Superior temporal gyrus (tissue), 1 donor: Measurements from ENCODE around the gene PAPPA.

ENCODE experiments used
- DNase-seq: peaks from one replicate; pipeline ENCODE4 v3.0.0-alpha.2; 2016; ENCODE audit errors: extremely low spot score

The PAPPA gene

DNA sequence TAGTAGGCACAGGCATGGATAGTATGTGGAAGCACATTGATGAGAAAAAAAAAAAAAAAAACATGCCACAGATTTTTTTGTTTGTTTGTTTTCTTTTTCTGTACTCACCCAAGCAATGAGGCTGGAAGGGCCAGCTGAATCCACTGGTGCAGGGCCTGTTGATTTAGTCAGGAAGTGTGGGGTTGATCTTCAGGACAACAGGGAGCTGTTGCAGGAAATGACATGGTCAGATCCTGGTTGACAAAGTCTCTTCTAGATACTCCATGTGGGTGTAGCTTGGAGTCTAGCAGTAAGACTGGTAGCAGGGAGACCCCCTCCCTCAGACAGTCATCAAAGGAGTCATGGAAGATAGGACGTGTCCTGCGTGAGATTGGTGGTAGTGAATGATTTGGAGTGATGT lies 191.8 kb downstream of the PAPPA start:
- no peak for DNase-seq

DNA sequence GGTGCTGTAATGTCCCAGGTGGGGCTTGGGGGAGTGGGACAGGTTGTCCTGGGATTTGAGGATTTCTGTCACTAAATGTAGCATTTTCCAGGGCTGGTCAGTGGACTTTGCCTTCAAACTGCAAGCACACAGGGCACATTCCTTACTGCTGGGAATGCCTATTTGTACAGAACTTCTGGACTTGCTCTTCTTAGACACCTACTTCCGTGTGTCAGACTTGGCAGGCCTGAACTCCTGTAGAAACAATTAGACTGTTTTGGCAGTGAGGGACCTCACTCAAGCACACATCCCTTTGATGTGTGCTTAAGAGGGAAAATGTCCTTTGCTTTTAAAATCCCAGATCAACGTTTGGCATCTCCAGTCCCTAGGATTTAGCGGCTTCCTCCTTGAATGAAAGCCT lies 192.2 kb downstream of the PAPPA start:
- DNase-seq, result no peak

GRCh38 chr9:116349684-116350083 lies 196.1 kb downstream of the PAPPA start:
- no peak for DNase-seq

- no peak for DNase-seq
Observed at GRCh38 chr9:116350213-116350612, 196.6 kb downstream of the PAPPA start.

- no peak for DNase-seq
Observed at GRCh38 chr9:116352958-116353357, 199.4 kb downstream of the PAPPA start.

DNA sequence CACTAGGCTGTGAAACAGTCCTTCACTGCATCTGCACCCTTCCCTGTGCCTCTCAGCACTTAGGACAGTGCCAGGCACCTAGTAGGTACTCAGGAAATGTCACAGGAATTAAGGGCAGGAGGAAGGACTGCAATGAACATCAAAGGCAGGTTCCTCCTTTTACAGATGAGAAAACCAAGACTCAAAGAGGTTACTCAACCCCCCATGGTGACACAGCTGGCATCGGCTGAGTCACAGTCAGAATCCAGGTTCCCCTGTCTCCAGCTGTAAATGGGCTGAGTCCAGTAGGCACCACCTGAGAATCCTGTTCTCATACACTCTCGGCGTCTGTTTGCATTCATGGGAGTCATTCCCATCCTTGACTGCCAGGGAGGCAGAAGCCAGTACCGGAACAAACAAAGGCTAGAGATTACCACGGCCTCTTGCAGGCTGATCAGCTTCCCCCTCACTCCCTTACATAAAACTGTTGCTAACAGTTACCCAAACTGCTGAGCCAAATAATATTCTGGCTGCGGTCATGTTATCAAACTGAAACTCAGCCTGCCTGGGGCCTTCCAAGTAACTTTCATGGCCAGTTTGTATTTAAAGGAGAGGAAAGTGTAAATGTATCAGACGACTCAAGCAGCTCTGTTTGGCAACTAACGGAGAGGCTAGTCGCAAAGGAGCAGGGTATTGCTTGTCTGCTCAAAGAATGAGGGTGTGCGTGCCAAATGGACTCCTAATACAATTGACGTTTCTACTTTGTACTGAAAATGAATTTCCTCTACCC lies 201.7 kb downstream of the PAPPA start:
- DNase-seq, result no peak

DNA sequence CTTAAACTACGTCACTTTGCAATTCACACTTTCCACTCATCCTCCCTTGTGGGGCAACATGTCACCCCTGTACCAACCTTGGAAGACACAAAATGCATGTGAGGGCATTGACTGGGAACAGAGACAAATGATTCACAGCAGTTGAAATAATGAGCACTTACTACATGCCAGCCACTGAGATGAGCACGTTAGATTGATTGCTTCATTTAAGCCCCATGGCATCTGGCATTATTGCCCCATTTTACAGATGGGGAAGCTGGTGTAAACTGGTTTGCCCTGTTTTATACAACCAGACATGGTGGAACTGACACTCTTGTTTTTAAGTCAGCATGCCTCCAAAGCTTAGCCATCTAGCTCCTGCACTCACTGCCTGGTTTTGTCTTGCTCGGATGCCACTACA lies 204.7 kb downstream of the PAPPA start:
- no peak for DNase-seq

- DNase-seq, result no peak
Observed at GRCh38 chr9:116360016-116360415, 206.4 kb downstream of the PAPPA start.

DNA sequence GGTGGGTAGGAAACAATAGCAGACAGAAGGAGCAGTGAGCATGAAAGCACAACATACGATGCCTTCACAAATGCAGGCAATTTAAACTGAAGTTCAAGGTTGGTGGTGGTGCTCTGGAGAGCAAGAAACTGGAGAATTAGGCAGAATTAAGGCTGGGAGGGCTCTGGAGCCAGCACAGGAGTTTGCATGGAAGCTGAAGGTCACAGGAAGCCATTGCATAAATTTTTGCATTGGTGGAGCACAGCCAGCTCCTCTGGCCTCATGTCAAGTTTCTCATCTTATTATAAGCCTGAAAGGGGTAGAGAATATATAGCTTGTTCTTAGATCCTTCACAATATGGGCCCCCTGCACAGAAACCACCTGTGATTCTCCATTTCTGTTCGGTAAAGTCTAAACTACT lies 207.4 kb downstream of the PAPPA start:
- no peak for DNase-seq

DNA sequence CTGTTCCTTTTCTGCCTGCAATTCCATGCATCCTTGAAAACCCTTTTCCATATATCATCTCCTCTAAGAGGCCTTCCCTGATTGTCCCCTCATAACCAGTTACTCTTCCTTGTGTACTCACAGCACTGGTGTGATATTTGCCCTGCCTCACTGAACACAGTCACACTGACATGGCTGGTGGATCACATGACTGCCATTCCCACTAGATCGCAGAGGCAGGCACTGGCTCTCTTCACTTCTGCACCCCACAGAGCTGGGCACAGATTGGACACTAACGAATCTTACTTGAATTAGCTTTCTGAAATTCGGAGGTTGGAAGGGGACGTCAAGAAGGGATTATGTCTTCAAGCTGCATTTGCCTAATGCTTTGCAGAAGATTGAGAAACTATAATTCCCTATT lies 208.0 kb downstream of the PAPPA start:
- DNase-seq, result no peak

- no peak for DNase-seq
Observed at GRCh38 chr9:116362493-116362892, 208.9 kb downstream of the PAPPA start.

- DNase-seq, result peak; percentile 67
Observed at GRCh38 chr9:116365056-116365471, 211.5 kb downstream of the PAPPA start.

DNA sequence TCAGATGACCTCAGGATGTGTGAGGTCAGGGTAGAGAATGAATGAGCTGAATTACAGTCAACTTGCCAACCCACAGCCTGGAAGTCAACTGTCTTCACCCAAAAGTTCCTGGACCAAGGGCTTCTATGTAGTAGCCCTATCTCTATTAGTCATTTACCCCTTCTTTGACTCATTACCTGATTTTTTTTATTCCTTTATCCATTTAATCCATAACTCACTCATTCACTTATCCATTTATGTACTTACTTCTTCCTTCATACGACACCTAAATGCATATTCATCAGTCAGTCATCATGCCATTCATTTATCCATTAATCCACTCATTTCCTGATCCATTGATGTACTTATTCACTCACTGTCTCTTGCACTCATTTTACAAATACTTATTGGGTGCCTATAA lies 212.7 kb downstream of the PAPPA start:
- DNase-seq, result no peak

- DNase-seq, result no peak
Observed at GRCh38 chr9:116368680-116369079, 215.1 kb downstream of the PAPPA start.

DNA sequence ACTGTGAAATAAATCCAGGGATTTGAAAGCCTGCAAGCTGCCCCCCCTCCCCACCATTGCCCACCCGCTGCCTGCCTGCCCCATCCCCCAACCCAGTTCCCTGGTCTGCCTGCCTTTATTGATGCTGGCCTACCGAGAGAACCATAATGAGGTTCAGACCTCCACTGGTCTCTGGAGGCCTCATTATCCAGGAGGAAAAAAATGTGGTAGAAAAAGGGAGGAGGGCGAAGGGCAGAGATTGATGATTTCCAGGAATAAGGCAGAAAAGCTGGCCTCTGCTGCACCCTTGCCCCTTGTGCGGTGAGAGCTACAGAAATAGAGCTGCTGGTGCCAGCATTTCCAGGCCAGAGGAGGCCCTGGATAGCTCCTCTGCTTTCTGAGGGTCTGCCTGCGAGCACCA lies 216.1 kb downstream of the PAPPA start:
- DNase-seq, result no peak

- no peak for DNase-seq
Observed at GRCh38 chr9:116370556-116370955, 217.0 kb downstream of the PAPPA start.

DNA sequence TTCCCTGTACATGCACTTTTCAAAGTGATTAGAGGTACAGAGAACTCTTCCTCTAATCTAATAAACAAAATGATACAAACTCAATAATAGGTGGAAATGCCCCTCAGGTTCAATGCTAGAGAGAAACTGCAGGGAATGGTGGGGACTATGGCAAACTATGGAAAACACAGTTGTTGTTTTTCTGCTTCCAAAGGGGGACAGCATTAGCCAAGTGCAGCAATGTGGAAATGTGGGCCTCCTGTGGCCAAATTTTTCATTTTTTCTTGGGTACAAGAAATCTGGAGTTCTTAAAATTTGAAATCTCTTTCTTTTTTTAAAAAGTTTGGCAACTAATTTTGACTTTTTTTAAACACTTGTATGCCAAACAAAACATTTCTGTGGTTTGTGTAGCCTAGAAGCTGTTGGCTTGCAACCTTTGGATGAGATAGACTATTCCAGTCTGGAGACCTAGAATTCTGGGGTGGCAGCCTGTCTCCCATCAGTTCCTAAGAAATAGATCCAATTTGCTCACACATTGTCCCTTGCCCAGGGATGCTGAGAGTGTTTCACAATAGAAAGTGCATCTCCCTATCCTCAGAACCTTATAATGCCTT lies 218.6 kb downstream of the PAPPA start:
- DNase-seq, result no peak

DNA sequence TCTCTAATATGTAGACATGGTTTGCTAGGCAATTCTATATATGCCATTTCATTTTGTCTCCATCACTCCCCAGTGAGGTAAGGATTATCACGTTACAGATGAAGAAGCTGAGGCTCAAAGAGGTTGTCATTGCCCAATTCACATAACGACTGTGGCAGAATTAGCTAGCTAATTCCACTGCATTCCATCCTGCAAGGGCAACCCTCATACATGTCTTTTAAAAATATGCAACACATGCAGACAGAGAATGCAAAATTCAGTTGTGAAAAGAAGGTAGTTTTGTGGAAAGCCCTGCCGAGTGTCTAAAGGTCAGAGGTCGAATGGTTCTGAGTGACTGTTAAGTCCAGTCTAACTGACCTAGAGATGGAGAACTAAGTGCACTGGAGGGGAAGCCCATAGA lies 219.2 kb downstream of the PAPPA start:
- DNase-seq, result no peak

GRCh38 chr9:116377179-116377798 lies 223.7 kb downstream of the PAPPA start:
- no peak for DNase-seq

- no peak for DNase-seq
Observed at GRCh38 chr9:116378873-116379272, 225.3 kb downstream of the PAPPA start.

DNA sequence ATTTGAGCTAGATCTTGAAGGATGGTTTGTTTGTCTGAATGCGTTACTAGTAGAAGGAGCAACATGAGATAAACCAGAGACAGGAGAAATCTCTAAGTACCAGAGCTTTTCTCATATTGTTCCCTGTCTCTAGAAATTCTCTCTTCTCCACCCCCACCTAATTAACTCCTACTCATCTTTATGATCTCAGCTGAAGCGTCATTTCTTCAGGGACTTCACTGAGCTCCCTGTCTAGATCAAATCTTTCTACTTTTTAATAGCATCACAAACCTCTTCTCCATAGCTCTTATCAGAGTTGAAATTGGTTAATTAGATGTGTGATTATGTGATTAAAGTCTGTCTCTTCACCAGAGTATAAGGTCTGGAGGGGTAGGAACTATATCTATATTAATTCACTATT lies 226.2 kb downstream of the PAPPA start:
- DNase-seq, result no peak

- DNase-seq, result no peak
Observed at GRCh38 chr9:116380496-116380995, 227.0 kb downstream of the PAPPA start.

DNA sequence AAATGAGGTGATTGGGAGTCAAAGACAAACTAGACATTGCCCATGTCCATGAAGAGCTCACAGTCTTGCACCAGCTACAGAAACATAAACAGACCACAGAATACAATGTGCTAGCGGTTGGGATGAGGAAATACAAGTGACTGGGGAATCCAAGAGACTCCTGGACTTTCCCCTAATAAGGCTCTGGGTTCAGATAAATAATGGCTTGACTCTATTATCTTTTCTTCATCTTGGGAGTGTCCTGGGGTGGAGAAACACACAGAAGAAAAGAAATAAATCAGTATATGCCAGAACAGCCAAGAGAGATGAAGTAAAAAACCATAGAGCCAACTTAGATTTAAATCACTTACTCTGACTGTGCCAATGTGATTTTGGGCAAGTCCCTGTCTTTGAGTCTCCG lies 227.8 kb downstream of the PAPPA start:
- DNase-seq, result no peak
